GM10266 (cell line): ENCODE measurements around the gene ZMIZ1.

Source experiments
- DNase-seq: peaks from one replicate; pipeline ENCODE4 v3.0.0; 2012; ENCODE audit errors: extremely low spot score
- CTCF ChIP-seq: IDR thresholded peaks from 2 replicates; pipeline ENCODE4 v1.5.1; 2012; ENCODE audit warnings: mild to moderate bottlenecking, low read depth; ENCODE audit not compliant: control insufficient read depth, insufficient read depth; ENCODE audit errors: missing control alignments

Gene ZMIZ1

GRCh38 chr10:79310200-79310865 lies 241.6 kb downstream of the ZMIZ1 start:
- no peak for TF ChIP-seq CTCF
- no peak for DNase-seq

- DNase-seq, result no peak
- no peak for TF ChIP-seq CTCF
Observed at GRCh38 chr10:79310911-79311573, 242.3 kb downstream of the ZMIZ1 start.

GRCh38 chr10:79311581-79312407 lies 243.0 kb downstream of the ZMIZ1 start:
- TF ChIP-seq CTCF, result no peak
- DNase-seq, result no peak

GRCh38 chr10:79312601-79313187 lies 243.9 kb downstream of the ZMIZ1 start:
- TF ChIP-seq CTCF, result no peak
- DNase-seq, result no peak

- DNase-seq, result no peak
- no peak for TF ChIP-seq CTCF
Observed at GRCh38 chr10:79313320-79313719, 244.6 kb downstream of the ZMIZ1 start.

GRCh38 chr10:79313911-79314439 lies 245.2 kb downstream of the ZMIZ1 start:
- no peak for DNase-seq
- no peak for TF ChIP-seq CTCF
